PC-9 (cell line): Measurements from ENCODE around the gene TRMU. TPM values are rescaled to one million over a fixed set of nuclear protein-coding genes. Genes with fewer than 3 reads are reported as not detected.

Source experiments
- BruUV-seq: library from RNA; stranded (reverse); fragments of 400-500 nt; replicated peaks from 2 replicates; lab custom pipeline; 2021; lab: Mats Ljungman, UMichigan
- CTCF ChIA-PET: fragments of 300-600 bp; sonication (Branson Sonifier 250); formaldehyde crosslinking; loops from one replicate; lab custom pipeline; 2022; ENCODE audit warnings: antibody characterized with exemption; lab: Charles Lee
- POLR2A ChIA-PET: fragments of 300-600 bp; sonication (Branson Sonifier 250); formaldehyde crosslinking; loops from one replicate; lab custom pipeline; 2022; ENCODE audit warnings: antibody characterized with exemption; ENCODE audit not compliant: unreplicated experiment; lab: Charles Lee
- DNase-seq, 2 experiments: peaks; one replicate each; pipeline versions ENCODE4 v3.0.0 to v3.0.0-alpha.2; 2015 to 2022; ENCODE audit warnings: mixed read lengths in 1 of 2
- H2AFZ ChIP-seq: fragments of 200-600 bp; sonication (generic); 2 replicates; pipeline ENCODE4 v1.8.1; 2017; ENCODE audit warnings: antibody characterized with exemption
- H3F3A ChIP-seq: fragments of 200-600 bp; sonication (generic); 2 replicates; pipeline ENCODE4 v1.8.1; 2017; ENCODE audit warnings: antibody characterized with exemption, mild to moderate bottlenecking, low read depth; ENCODE audit not compliant: insufficient read depth
- H3K27ac ChIP-seq: fragments of 200-600 bp; sonication (generic); 2 replicates; pipeline ENCODE4 v1.6.1; 2016; ENCODE audit warnings: mixed run types
- H3K27me3 ChIP-seq: fragments of 200-600 bp; sonication (generic); 2 replicates; pipeline ENCODE4 v1.6.1; 2016; ENCODE audit warnings: low read depth, mixed run types; ENCODE audit not compliant: insufficient read depth
- H3K36me3 ChIP-seq: fragments of 200-600 bp; sonication (generic); 2 replicates; pipeline ENCODE4 v1.6.1; 2016; ENCODE audit warnings: low read depth, mixed run types
- H3K4me1 ChIP-seq: fragments of 200-600 bp; sonication (generic); replicated peaks from 2 replicates; pipeline ENCODE4 v1.6.1; 2016; ENCODE audit warnings: mixed run types; ENCODE audit not compliant: insufficient read depth
- H3K4me2 ChIP-seq: fragments of 200-600 bp; sonication (generic); 2 replicates; pipeline ENCODE4 v1.6.1; 2017; ENCODE audit warnings: mixed run types
- H3K4me3 ChIP-seq: fragments of 200-600 bp; sonication (generic); 2 replicates; pipeline ENCODE4 v1.6.1; 2016; ENCODE audit warnings: mixed run types
- H3K79me2 ChIP-seq: fragments of 200-600 bp; sonication (generic); 2 replicates; pipeline ENCODE4 v1.6.1; 2017; ENCODE audit warnings: low read depth, mixed run types
- H3K9me2 ChIP-seq: fragments of 200-600 bp; sonication (generic); 2 replicates; pipeline ENCODE4 v1.8.1; 2017; ENCODE audit warnings: mild to moderate bottlenecking; ENCODE audit not compliant: insufficient read depth
- H3K9me3 ChIP-seq: fragments of 200-600 bp; sonication (generic); 2 replicates; pipeline ENCODE4 v1.8.1; 2016; ENCODE audit warnings: low read depth; ENCODE audit not compliant: insufficient read depth
- H4K20me1 ChIP-seq: fragments of 200-600 bp; sonication (generic); 2 replicates; pipeline ENCODE4 v1.8.1; 2017; ENCODE audit not compliant: insufficient read depth
- EZH2 ChIP-seq: fragments of 200-600 bp; sonication (generic); IDR thresholded peaks from 2 replicates; pipeline ENCODE4 v1.8.0; 2017; ENCODE audit warnings: antibody characterized with exemption, low read depth
- intact Hi-C: fragments of 100-400 bp; cut with micrococcal nuclease; formaldehyde crosslinking; loops from one replicate; pipeline ENCODE4 v1.10.0; 2022; ENCODE audit not compliant: unreplicated experiment
- total RNA-seq: library from RNA; stranded (reverse); gene quantifications from 2 replicates; pipeline ENCODE4 v1.2.3, GENCODE V29; 2021
- TF ChIP-seq, protein P1 (sequence below): fragments of 200-600 bp; sonication (generic); conservative IDR thresholded peaks from 2 replicates; pipeline ENCODE4 v1.6.1; 2017; ENCODE audit warnings: mixed run types, antibody characterized with exemption, mild to moderate bottlenecking, moderate library complexity

The TRMU gene
- total RNA-seq, 1 experiment from 2014 or later = 58.2 TPM

DNA sequence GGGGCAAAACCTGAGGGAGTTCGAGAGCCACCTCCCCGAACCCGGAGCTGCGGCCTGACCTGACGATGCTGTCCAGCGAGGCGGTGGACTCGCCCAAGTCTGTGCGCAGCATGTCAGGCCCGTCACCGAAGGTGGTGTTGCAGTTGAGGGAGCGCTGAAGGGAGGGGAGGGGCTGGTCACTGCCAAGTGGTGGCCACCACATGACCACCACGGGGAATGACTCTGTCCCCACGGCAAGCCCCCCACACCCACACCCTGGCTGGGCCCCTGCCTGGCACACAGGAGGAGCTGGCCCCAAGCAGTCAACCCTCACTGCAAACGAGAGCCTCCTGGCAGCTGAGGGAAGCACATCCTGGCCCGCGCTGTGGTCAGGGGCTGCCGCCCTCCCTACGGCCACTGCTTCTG lies 30.8 kb downstream of the TRMU start:
- no peaks in the 10 kb centered on the region for H3K27me3 ChIP-seq
- H3K4me2 ChIP-seq = no peak overlapping the region
- BruUV-seq = no TSS peak
- H3K4me1 ChIP-seq = no peaks in the 10 kb centered on the region; the same call in 1 of the 2 replicates
- H3K27ac ChIP-seq = no peak overlapping the region
- POLR2A ChIA-PET = no interaction called here
- no peak for DNase-seq
- TF ChIP-seq, protein P1, sequence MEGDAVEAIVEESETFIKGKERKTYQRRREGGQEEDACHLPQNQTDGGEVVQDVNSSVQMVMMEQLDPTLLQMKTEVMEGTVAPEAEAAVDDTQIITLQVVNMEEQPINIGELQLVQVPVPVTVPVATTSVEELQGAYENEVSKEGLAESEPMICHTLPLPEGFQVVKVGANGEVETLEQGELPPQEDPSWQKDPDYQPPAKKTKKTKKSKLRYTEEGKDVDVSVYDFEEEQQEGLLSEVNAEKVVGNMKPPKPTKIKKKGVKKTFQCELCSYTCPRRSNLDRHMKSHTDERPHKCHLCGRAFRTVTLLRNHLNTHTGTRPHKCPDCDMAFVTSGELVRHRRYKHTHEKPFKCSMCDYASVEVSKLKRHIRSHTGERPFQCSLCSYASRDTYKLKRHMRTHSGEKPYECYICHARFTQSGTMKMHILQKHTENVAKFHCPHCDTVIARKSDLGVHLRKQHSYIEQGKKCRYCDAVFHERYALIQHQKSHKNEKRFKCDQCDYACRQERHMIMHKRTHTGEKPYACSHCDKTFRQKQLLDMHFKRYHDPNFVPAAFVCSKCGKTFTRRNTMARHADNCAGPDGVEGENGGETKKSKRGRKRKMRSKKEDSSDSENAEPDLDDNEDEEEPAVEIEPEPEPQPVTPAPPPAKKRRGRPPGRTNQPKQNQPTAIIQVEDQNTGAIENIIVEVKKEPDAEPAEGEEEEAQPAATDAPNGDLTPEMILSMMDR = no peak
- TF ChIP-seq EZH2 = no peak
- H2AFZ ChIP-seq = no peak overlapping the region
- intact Hi-C loops = no loop called here
- no peaks in the 10 kb centered on the region for H3K79me2 ChIP-seq
- CTCF ChIA-PET = no interaction called here
- no peaks in the 10 kb centered on the region for H3K9me3 ChIP-seq
- no peak overlapping the region for H3K4me3 ChIP-seq
- H3F3A ChIP-seq = peaks cover 23% of the 10 kb centered on the region
- no peaks in the 10 kb centered on the region for H4K20me1 ChIP-seq
- no peaks in the 10 kb centered on the region for H3K9me2 ChIP-seq
- H3K36me3 ChIP-seq = no peaks in the 10 kb centered on the region

DNA sequence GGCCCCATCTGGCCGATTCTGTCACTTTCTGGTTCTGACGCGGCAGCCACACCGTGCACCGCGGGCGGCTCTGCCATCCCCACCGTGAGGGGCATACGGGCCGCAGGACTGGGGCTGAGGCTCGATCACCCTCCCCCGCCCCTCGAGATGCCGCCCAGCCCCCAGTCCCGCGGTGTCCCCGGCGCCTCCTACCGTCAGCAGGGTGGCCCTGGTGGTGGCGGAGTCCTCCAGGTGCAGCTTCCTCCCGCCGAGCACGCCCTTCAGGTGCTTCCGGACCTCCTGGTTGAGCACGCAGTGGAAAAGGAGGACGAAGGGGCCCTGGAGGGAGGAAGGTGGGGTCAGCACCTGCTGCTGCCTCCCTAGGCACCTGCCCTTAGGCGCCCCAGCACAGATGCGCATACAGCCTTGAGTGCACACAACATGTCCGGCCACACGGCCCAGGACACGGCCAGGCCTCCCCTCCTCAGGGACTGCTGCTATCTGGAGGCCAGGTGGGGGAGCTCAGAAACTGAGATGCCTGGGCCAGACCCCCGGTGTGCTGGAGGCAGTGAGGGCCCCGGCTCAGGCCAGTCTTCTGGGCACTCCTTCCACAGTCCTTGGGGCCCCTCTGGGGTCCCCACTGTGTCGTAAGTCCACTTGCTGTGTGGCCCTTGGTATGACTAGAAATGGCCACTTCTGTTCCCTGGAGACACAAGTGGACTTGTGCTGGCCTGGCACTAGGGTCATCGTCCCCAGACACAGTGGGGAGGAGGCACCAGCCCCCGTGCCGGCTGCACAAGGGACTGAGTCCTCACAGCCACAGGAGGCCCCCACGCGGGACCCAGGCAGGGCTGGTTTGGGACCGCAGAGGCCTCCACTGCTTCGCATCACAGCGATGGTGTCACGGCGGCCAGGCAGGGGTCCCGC lies 31.5 kb downstream of the TRMU start:
- no peak for DNase-seq
- Histone ChIP-seq H3F3A (peaks cover 16% of the 10 kb centered on the region; the same call in 1 of the 2 replicates), H3K4me2 (no peak overlapping the region), H4K20me1 (no peaks in the 10 kb centered on the region), H3K9me2 (no peaks in the 10 kb centered on the region), H3K79me2 (no peaks in the 10 kb centered on the region), H2AFZ (no peak overlapping the region), H3K4me1 (no peaks in the 10 kb centered on the region; the same call in 1 of the 2 replicates), H3K27me3 (no peaks in the 10 kb centered on the region), H3K4me3 (no peak overlapping the region), H3K27ac (no peak overlapping the region), H3K9me3 (no peaks in the 10 kb centered on the region), H3K36me3 (no peaks in the 10 kb centered on the region)
- POLR2A ChIA-PET = no interaction called here
- BruUV-seq = no TSS peak
- CTCF ChIA-PET = interaction anchor here (1.0 kb wide), 1 partner anchor 172 kb away, joined by 3 read pairs; no protein-coding TSS in a partner anchor
- intact Hi-C loops = no loop called here
- TF ChIP-seq, protein P1 = no peak
- TF ChIP-seq EZH2 = no peak

DNA sequence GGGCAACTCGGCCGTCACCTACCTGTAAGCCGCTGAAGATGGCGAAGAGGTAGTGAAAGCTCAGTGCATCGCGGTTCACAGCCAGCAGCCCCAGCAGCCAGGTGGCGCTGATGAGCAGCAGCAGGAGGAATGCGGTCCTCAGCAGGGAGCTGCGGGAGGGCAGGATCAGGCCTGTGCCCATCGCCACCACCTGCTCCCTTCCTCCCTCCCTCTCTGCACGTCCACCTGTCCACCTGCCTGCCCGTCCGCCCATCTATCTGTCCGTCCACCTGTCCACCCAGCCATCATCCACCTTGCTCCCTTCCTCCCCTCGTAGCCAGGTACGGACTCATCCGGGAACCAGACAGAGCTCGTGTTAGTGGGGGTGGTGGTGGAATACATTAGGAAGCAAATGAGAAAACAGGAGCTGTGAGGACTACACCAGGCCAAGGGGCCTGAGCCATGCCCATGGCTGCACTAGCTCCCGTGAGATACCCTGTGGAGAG lies 32.2 kb downstream of the TRMU start:
- H3K9me3 ChIP-seq = no peaks in the 10 kb centered on the region
- no peaks in the 10 kb centered on the region for H3K27me3 ChIP-seq
- H4K20me1 ChIP-seq = no peaks in the 10 kb centered on the region
- TF ChIP-seq, protein P1 = peak; percentile 95
- no peak for TF ChIP-seq EZH2
- H3K36me3 ChIP-seq = no peaks in the 10 kb centered on the region
- peaks cover 9% of the 10 kb centered on the region; the same call in 1 of the 2 replicates for H3F3A ChIP-seq
- POLR2A ChIA-PET = no interaction called here
- no peak overlapping the region for H2AFZ ChIP-seq
- no TSS peak for BruUV-seq
- H3K79me2 ChIP-seq = no peaks in the 10 kb centered on the region
- H3K9me2 ChIP-seq = no peaks in the 10 kb centered on the region
- CTCF ChIA-PET = interaction anchor here (0.8 to 1.0 kb wide), 2 partner anchors 171 to 175 kb away, joined by 3 read pairs; no protein-coding TSS in a partner anchor
- H3K27ac ChIP-seq = no peak overlapping the region
- no peaks in the 10 kb centered on the region; the same call in 1 of the 2 replicates for H3K4me1 ChIP-seq
- H3K4me2 ChIP-seq = no peak overlapping the region
- peak; percentile 40 to 48 for DNase-seq
- H3K4me3 ChIP-seq = no peak overlapping the region
- intact Hi-C loops = no loop called here
